ENCODE results near the gene VIPR2.

DNA sequence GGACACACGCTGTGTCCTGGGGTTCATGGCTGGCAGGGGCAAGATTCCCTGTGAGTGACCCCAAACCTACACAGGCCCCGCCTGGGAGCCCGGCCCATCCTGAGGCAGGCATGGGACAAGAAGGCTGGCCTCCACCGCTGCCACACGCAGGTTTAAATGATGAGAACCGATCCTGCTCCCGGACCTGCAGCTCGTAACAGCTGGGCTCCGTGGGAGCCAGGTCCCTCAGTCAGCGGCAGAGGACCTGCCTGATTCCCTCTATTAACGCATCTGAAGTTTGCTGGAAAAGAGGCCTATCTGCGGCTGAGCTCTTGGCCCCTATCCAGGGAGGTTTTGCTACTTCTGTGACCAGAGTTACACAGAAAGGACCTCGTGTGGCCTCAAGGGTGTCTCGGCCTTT, 112.3 kb downstream of the VIPR2 start:
- TF ChIP-seq CTCF (IDR thresholded peaks at IDR 0.05) = no peak
- TF ChIP-seq POLR2A (IDR thresholded peaks at IDR 0.05) = no peak
